CD4-positive, alpha-beta memory T cell (primary cell): ENCODE measurements around the gene TCAP. TPM values are rescaled to one million over a fixed set of nuclear protein-coding genes. Genes with fewer than 3 reads are reported as not detected.

ENCODE experiments used
- CTCF ChIA-PET: fragments of 350-600 bp; sonication (Branson Sonifier 250); formaldehyde crosslinking; loops from one replicate; lab custom pipeline; 2021; ENCODE audit warnings: inconsistent platforms; ENCODE audit not compliant: partially characterized antibody; lab: Charles Lee
- POLR2A ChIA-PET: fragments of 350-600 bp; sonication (Branson Sonifier 250); formaldehyde crosslinking; loops from one replicate; lab custom pipeline; 2021; ENCODE audit not compliant: partially characterized antibody; lab: Charles Lee
- DNase-seq, 5 donors: peaks; one replicate each; pipeline versions ENCODE4 v3.0.0 to v3.0.0-alpha.2; 2020 to 2022; ENCODE audit warnings: mixed read lengths in 1 of 5
- H3K27ac ChIP-seq: one replicate; pipeline ENCODE4 v1.7.0; 2013; ENCODE audit warnings: low read depth, low read length
- H3K27me3 ChIP-seq: 2 replicates; pipeline ENCODE4 v1.7.0; 2013; ENCODE audit warnings: mild to moderate bottlenecking, low read length, moderate library complexity; ENCODE audit not compliant: insufficient read depth
- H3K36me3 ChIP-seq: 2 replicates; pipeline ENCODE4 v1.7.0; 2013; ENCODE audit warnings: mild to moderate bottlenecking, low read length, moderate library complexity; ENCODE audit not compliant: insufficient read depth
- H3K4me1 ChIP-seq: 2 replicates; pipeline ENCODE4 v1.7.0; 2013; ENCODE audit warnings: mild to moderate bottlenecking, low read length, moderate library complexity; ENCODE audit not compliant: insufficient read depth
- H3K4me3 ChIP-seq, 2 donors: one replicate each; pipeline ENCODE4 v1.7.0; 2013; ENCODE audit warnings: low read length in 2 of 2, mild to moderate bottlenecking in 1 of 2
- H3K9me3 ChIP-seq, 2 donors: one replicate each; pipeline ENCODE4 v1.7.0; 2013; ENCODE audit warnings: low read length in 2 of 2, control low read depth in 1 of 2; ENCODE audit not compliant: control insufficient read depth in 1 of 2
- H3K27ac Mint-ChIP-seq, 7 donors: one replicate each; pipeline ENCODE4 v1.8.0; 2020 to 2021; ENCODE audit warnings: mixed read lengths in 7 of 7, mild to moderate bottlenecking in 6 of 7, inconsistent platforms in 3 of 7, moderate library complexity in 3 of 7
- H3K27me3 Mint-ChIP-seq, 2 donors: one replicate each; pipeline ENCODE4 v1.8.0; 2020 to 2021; ENCODE audit warnings: mixed read lengths in 2 of 2
- H3K36me3 Mint-ChIP-seq, 2 donors: one replicate each; pipeline ENCODE4 v1.8.0; 2020 to 2021; ENCODE audit warnings: mixed read lengths in 2 of 2, inconsistent platforms in 1 of 2, mild to moderate bottlenecking in 1 of 2
- H3K4me1 Mint-ChIP-seq, 4 donors: one replicate each; pipeline ENCODE4 v1.8.0; 2020 to 2021; ENCODE audit warnings: mixed read lengths in 4 of 4, mild to moderate bottlenecking in 1 of 4
- H3K4me3 Mint-ChIP-seq, 8 donors: one replicate each; pipeline ENCODE4 v1.8.0; 2020 to 2021; ENCODE audit warnings: mixed read lengths in 8 of 8, mild to moderate bottlenecking in 7 of 8, moderate library complexity in 6 of 8, inconsistent platforms in 3 of 8
- H3K9me3 Mint-ChIP-seq, 8 donors: one replicate each; pipeline ENCODE4 v1.8.0; 2020 to 2021; ENCODE audit warnings: mixed read lengths in 8 of 8, mild to moderate bottlenecking in 5 of 8, inconsistent platforms in 3 of 8, moderate library complexity in 1 of 8
- intact Hi-C: fragments of 100-400 bp; cut with micrococcal nuclease; formaldehyde crosslinking; loops from one replicate; pipeline ENCODE4 v1.15.1; 2023
- polyA plus RNA-seq, 2 donors: library from polyadenylated mRNA; unstranded; fragments of 300-500 nt; fragmentation: Illumina TruSeq; gene quantifications; one replicate each; pipeline ENCODE4 v1.2.3, GENCODE V29; 2021
- total RNA-seq, 2 experiments: library from RNA; stranded (reverse); gene quantifications; one replicate each; pipeline ENCODE4 v1.2.3, GENCODE V29; 2021

TCAP gene
- total and polyA plus RNA-seq, 4 experiments from 2014 or later: 0.14 to 6.3 (median 5.9) TPM; not detected in 1

DNA sequence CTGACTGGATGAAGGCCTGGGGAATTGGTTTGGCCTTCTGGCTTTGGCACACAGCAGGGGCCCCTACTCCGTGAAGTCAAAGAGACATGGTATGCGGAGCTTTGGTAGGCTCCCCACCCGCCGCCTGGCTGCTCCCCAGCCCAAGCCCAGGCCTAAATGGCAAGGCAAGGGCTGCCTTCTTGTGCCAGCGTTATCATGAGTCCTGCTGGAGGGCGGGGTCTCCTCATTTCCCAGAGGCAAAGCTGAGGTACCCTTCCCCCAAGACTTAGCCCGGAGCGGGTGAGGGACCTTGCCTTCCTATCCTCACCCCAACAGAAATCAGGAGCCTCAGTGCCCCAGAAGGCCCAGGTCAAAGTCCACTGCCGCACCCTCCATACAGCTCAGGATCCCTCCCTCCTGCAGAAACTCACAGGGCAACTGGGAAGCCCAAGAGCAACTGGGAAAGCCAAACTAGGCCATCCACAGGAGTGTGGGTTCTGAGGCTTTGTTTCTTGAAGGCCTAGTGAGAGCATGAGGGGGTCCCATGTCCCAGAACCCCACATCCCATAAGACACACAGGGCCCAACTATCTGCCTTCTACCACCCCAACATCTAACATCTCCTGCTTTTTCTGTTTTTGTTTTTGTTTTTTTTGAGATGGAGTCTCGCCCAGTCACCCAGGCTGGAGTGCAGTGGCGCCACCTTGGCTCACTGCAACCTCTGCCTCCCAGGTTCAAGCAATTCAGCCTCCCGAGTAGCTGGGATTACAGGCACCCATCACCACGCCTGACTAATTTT, 13.4 kb downstream of the TCAP start:
- ChIA-PET CTCF (interaction anchor here (0.7 to 3.3 kb wide), 11 partner anchors 8 to 57 kb away, joined by 3 to 26 read pairs (median 7); partner anchors contain the start of genes MIEN1 and PNMT), POLR2A (interaction anchor here (0.7 to 4.5 kb wide), 8 partner anchors 8 to 302 kb away, joined by 4 to 45 read pairs (median 7); partner anchors contain the start of genes IKZF3, MIEN1, PGAP3 and PNMT)
- peaks cover 11 to 26% of the 10 kb centered on the region in 2 donors for H3K36me3 Mint-ChIP-seq
- H3K4me1 ChIP-seq: peaks cover 61% of the 10 kb centered on the region
- H3K4me3 Mint-ChIP-seq: peak overlapping the region in 2 of 8 donors; percentile 73 to 78
- no peaks in the 10 kb centered on the region for H3K27me3 ChIP-seq
- no peak overlapping the region for H3K27ac ChIP-seq
- no peaks in the 10 kb centered on the region for H3K9me3 ChIP-seq
- intact Hi-C loops: loop anchor here (1.0 kb wide), 1 partner anchor 10 kb away; the partner anchor contains the start of gene PGAP3
- H3K9me3 Mint-ChIP-seq: no peaks in the 10 kb centered on the region
- no peaks in the 10 kb centered on the region for H3K27me3 Mint-ChIP-seq
- H3K27ac Mint-ChIP-seq: peak overlapping the region; percentile 87 to 98 (median 97)
- no peak overlapping the region for H3K4me3 ChIP-seq
- H3K4me1 Mint-ChIP-seq: peaks cover 43 to 68% (median 56%) of the 10 kb centered on the region in 4 donors
- DNase-seq: no peak
- H3K36me3 ChIP-seq: no peaks in the 10 kb centered on the region

- intact Hi-C loops: loop anchor here (1.0 kb wide), 1 partner anchor 9 kb away; the partner anchor contains the start of gene PGAP3
- Histone ChIP-seq H3K27me3 (no peaks in the 10 kb centered on the region), H3K9me3 (no peaks in the 10 kb centered on the region), H3K27ac (peak overlapping the region; percentile 54), H3K4me1 (peaks cover 61% of the 10 kb centered on the region), H3K4me3 (no peak overlapping the region), H3K36me3 (no peaks in the 10 kb centered on the region)
- peak overlapping the region in 7 of 8 donors; percentile 56 to 79 (median 64) for H3K4me3 Mint-ChIP-seq
- peak; percentile 48 to 66 (median 55) for DNase-seq
- ChIA-PET CTCF (interaction anchor here (0.7 to 3.3 kb wide), 10 partner anchors 9 to 58 kb away, joined by 3 to 26 read pairs (median 7); partner anchors contain the start of genes MIEN1 and PNMT), POLR2A (interaction anchor here (0.7 to 4.5 kb wide), 9 partner anchors 9 to 301 kb away, joined by 4 to 45 read pairs (median 6); partner anchors contain the start of genes IKZF3, MIEN1, PGAP3 and PNMT)
- peak overlapping the region; percentile 87 to 98 (median 97) for H3K27ac Mint-ChIP-seq
- H3K36me3 Mint-ChIP-seq: peaks cover 19 to 33% of the 10 kb centered on the region in 2 donors
- peaks cover 43 to 68% (median 56%) of the 10 kb centered on the region in 4 donors for H3K4me1 Mint-ChIP-seq
- no peaks in the 10 kb centered on the region for H3K9me3 Mint-ChIP-seq
- H3K27me3 Mint-ChIP-seq: no peaks in the 10 kb centered on the region
Observed at GRCh38 chr17:39679521-39680192, 14.5 kb downstream of the TCAP start.

GRCh38 chr17:39683295-39683939, 18.3 kb downstream of the TCAP start:
- no peaks in the 10 kb centered on the region for H3K27me3 Mint-ChIP-seq
- Histone ChIP-seq H3K27ac (no peak overlapping the region), H3K4me1 (peaks cover 39% of the 10 kb centered on the region), H3K9me3 (no peaks in the 10 kb centered on the region), H3K4me3 (no peak overlapping the region), H3K36me3 (no peaks in the 10 kb centered on the region), H3K27me3 (no peaks in the 10 kb centered on the region)
- no peak for DNase-seq
- POLR2A ChIA-PET: interaction anchor here (1.1 to 1.6 kb wide), 2 partner anchors 46 to 180 kb away, joined by 3 read pairs; no protein-coding TSS in a partner anchor
- H3K27ac Mint-ChIP-seq: no peak overlapping the region
- peaks cover 24 to 54% of the 10 kb centered on the region in 2 donors for H3K36me3 Mint-ChIP-seq
- no peaks in the 10 kb centered on the region for H3K9me3 Mint-ChIP-seq
- CTCF ChIA-PET: interaction anchor here (1.8 to 3.0 kb wide), 2 partner anchors 29 to 47 kb away, joined by 7 to 8 read pairs; partner anchors contain the start of gene MIEN1
- intact Hi-C loops: no loop called here
- peak overlapping the region in 1 of 8 donors; percentile 6 for H3K4me3 Mint-ChIP-seq
- peaks cover 38 to 59% (median 46%) of the 10 kb centered on the region in 4 donors for H3K4me1 Mint-ChIP-seq

- H3K27ac Mint-ChIP-seq: peak overlapping the region in 1 of 7 donors; percentile 44
- H3K36me3 ChIP-seq: no peaks in the 10 kb centered on the region
- H3K4me1 ChIP-seq: peaks cover 36% of the 10 kb centered on the region
- no peaks in the 10 kb centered on the region for H3K27me3 Mint-ChIP-seq
- no peak overlapping the region for H3K4me3 ChIP-seq
- no peaks in the 10 kb centered on the region for H3K9me3 ChIP-seq
- H3K4me3 Mint-ChIP-seq: no peak overlapping the region
- no peaks in the 10 kb centered on the region for H3K27me3 ChIP-seq
- H3K36me3 Mint-ChIP-seq: peaks cover 24 to 54% of the 10 kb centered on the region in 2 donors
- ChIA-PET CTCF (interaction anchor here (0.8 to 3.0 kb wide), 2 partner anchors 46 to 63 kb away, joined by 4 to 7 read pairs; partner anchors contain the start of gene MIEN1), POLR2A (interaction anchor here (0.7 kb wide), 1 partner anchor 14 kb away, joined by 3 read pairs; no protein-coding TSS in a partner anchor)
- DNase-seq: no peak
- H3K27ac ChIP-seq: no peak overlapping the region
- no peaks in the 10 kb centered on the region for H3K9me3 Mint-ChIP-seq
- H3K4me1 Mint-ChIP-seq: peaks cover 32 to 55% (median 43%) of the 10 kb centered on the region in 4 donors
- intact Hi-C loops: loop anchor here (5.0 kb wide), 1 partner anchor 47 kb away; the partner anchor contains the start of gene STARD3
Observed at GRCh38 chr17:39684369-39685192, 19.4 kb downstream of the TCAP start.

DNA sequence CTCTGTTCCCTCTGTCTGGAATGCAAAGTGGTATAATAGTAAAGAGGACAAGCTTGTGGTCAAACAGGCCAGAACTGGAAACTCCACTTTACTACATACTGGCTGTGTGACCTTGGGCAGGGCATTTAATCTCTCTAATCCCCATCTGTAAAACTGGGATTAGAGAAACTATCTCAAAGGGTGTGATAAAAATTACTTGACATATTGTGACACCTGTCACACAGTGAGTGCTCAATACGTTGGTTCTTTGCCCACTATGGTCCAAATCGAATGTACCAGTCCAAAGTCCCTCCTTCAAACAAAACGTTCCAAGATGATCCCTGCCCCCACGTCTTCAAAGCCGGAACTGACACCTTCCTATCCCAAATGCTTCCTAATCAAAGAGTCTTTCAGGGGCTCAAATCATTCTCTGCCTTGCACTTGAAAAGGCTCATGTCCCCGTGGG, 22.0 kb downstream of the TCAP start:
- ChIA-PET CTCF (interaction anchor here (1.4 to 1.6 kb wide), 3 partner anchors 9 to 66 kb away, joined by 5 to 6 read pairs (median 6); partner anchors contain the start of gene MIEN1), POLR2A (interaction anchor here (1.0 to 2.7 kb wide), 8 partner anchors 8 to 104 kb away, joined by 3 to 45 read pairs (median 6); partner anchors contain the start of genes ERBB2 and TCAP)
- H3K36me3 ChIP-seq: no peaks in the 10 kb centered on the region
- peak overlapping the region; percentile 67 for H3K27ac ChIP-seq
- H3K27me3 Mint-ChIP-seq: no peaks in the 10 kb centered on the region
- peak overlapping the region in 1 of 2 donors; percentile 90 for H3K4me3 ChIP-seq
- no peaks in the 10 kb centered on the region for H3K27me3 ChIP-seq
- peaks cover 19 to 38% (median 29%) of the 10 kb centered on the region in 4 donors for H3K4me1 Mint-ChIP-seq
- H3K27ac Mint-ChIP-seq: peak overlapping the region; percentile 94 to 99 (median 98)
- intact Hi-C loops: loop anchor here (5.0 kb wide), 1 partner anchor 50 kb away; the partner anchor contains the start of gene STARD3
- DNase-seq: no peak
- H3K9me3 Mint-ChIP-seq: no peaks in the 10 kb centered on the region
- H3K4me1 ChIP-seq: peaks cover 21% of the 10 kb centered on the region
- peak overlapping the region; percentile 95 to 99 (median 98) for H3K4me3 Mint-ChIP-seq
- H3K9me3 ChIP-seq: no peaks in the 10 kb centered on the region
- H3K36me3 Mint-ChIP-seq: peaks cover 24 to 41% of the 10 kb centered on the region in 2 donors
